HepG2 (cell line): Measurements from ENCODE around the gene ZNRF3. TPM values are rescaled to one million over a fixed set of nuclear protein-coding genes. Genes with fewer than 3 reads are reported as not detected.

Experiments
- ARID4A ChIP-seq: sonication (generic); formaldehyde crosslinking; IDR thresholded peaks from 2 replicates; pipeline ENCODE4 v1.5.0; 2020; ENCODE audit warnings: mild to moderate bottlenecking, missing genetic modification reagents, borderline replicate concordance
- CEBPZ ChIP-seq: IDR thresholded peaks from 2 replicates; pipeline ENCODE4 v1.6.1; 2012; ENCODE audit warnings: low read length, improper control_type of control experiment
- DNMT1 ChIP-seq: sonication (generic); formaldehyde crosslinking; IDR thresholded peaks from 2 replicates; pipeline ENCODE4 v1.5.1; 2020; ENCODE audit warnings: mild to moderate bottlenecking, missing genetic modification reagents
- FOXM1 ChIP-seq: sonication (generic); formaldehyde crosslinking; IDR thresholded peaks from 2 replicates; pipeline ENCODE4 v1.5.0; 2020; ENCODE audit warnings: missing genetic modification reagents
- HMG20A ChIP-seq: IDR thresholded peaks from 2 replicates; pipeline ENCODE4 v1.6.1; 2016; ENCODE audit warnings: borderline replicate concordance
- HNRNPK ChIP-seq: fragments of 200-400 bp; formaldehyde crosslinking; IDR thresholded peaks from 2 replicates; pipeline ENCODE4 v1.6.1; 2018; ENCODE audit warnings: low read length, low read depth, moderate library complexity, mild to moderate bottlenecking; ENCODE audit not compliant: poor library complexity, severe bottlenecking
- ZBTB20 ChIP-seq: sonication (generic); formaldehyde crosslinking; IDR thresholded peaks from 2 replicates; pipeline ENCODE4 v1.8.1; 2023; ENCODE audit warnings: missing genetic modification reagents, low read depth, mild to moderate bottlenecking, borderline replicate concordance
- ZC3H4 ChIP-seq: sonication (generic); formaldehyde crosslinking; IDR thresholded peaks from 2 replicates; pipeline ENCODE4 v1.4.0; 2020; ENCODE audit warnings: missing genetic modification reagents, borderline replicate concordance
- ZNF10 ChIP-seq: sonication (generic); formaldehyde crosslinking; IDR thresholded peaks from 2 replicates; pipeline ENCODE4 v1.4.0; 2020; ENCODE audit warnings: mild to moderate bottlenecking, low read depth, missing genetic modification reagents, borderline replicate concordance
- ZNF136 ChIP-seq: sonication (generic); formaldehyde crosslinking; IDR thresholded peaks from 2 replicates; pipeline ENCODE4 v1.8.1; 2022; ENCODE audit warnings: low read depth, mild to moderate bottlenecking, moderate library complexity, missing genetic modification reagents
- ZNF17 ChIP-seq: sonication (generic); formaldehyde crosslinking; IDR thresholded peaks from 2 replicates; pipeline ENCODE4 v1.5.0; 2020; ENCODE audit warnings: mild to moderate bottlenecking, missing genetic modification reagents
- ZNF326 ChIP-seq: sonication (generic); formaldehyde crosslinking; IDR thresholded peaks from 2 replicates; pipeline ENCODE4 v1.4.0; 2020; ENCODE audit warnings: missing genetic modification reagents, borderline replicate concordance
- ZNF362 ChIP-seq: sonication (generic); formaldehyde crosslinking; IDR thresholded peaks from 2 replicates; pipeline ENCODE4 v1.4.0; 2020; ENCODE audit warnings: missing genetic modification reagents, mild to moderate bottlenecking, borderline replicate concordance
- ZNF720 ChIP-seq: sonication (generic); formaldehyde crosslinking; IDR thresholded peaks from 2 replicates; pipeline ENCODE4 v1.4.0; 2020; ENCODE audit warnings: missing genetic modification reagents
- ZNF772 ChIP-seq: sonication (generic); formaldehyde crosslinking; IDR thresholded peaks from 2 replicates; pipeline ENCODE4 v1.5.0; 2020; ENCODE audit warnings: mild to moderate bottlenecking, missing genetic modification reagents
- ZNF790 ChIP-seq: sonication (generic); formaldehyde crosslinking; IDR thresholded peaks from 2 replicates; pipeline ENCODE4 v1.8.0; 2022; ENCODE audit warnings: missing genetic modification reagents, mild to moderate bottlenecking, borderline replicate concordance
- ZSCAN21 ChIP-seq: sonication (generic); formaldehyde crosslinking; IDR thresholded peaks from 2 replicates; pipeline ENCODE4 v1.8.0; 2022; ENCODE audit warnings: mild to moderate bottlenecking, missing genetic modification reagents, moderate library complexity, borderline replicate concordance
- polyA plus RNA-seq, 8 experiments: library from polyadenylated mRNA; depleted of rRNA in 3 of 8; stranded (reverse) in 7 of 8; unstranded in 1 of 8; fragments of >200 nt; fragmentation: Illumina TruSeq in 4 of 8; extraction: Trizol in 4 of 8; gene quantifications; 2 replicates each; pipeline versions ENCODE4 v1.2.1 to v1.2.3, GENCODE V29; 2011 to 2016; ENCODE audit warnings: low read depth in 4 of 8, missing spikeins in 1 of 8, mixed read lengths in 1 of 8; ENCODE audit not compliant: insufficient read depth in 1 of 8
- total RNA-seq, 5 experiments: library from RNA; depleted of rRNA; stranded (reverse); fragments of >200 nt; fragmentation: Illumina TruSeq; extraction: Trizol; gene quantifications; 2 replicates each; pipeline ENCODE4 v1.2.3, GENCODE V29; 2016; ENCODE audit warnings: low read depth in 1 of 5
- TF ChIP-seq, protein P1 (sequence below): IDR thresholded peaks from 2 replicates; pipeline ENCODE4 v1.6.1; 2016; ENCODE audit warnings: missing compliant biosample characterization, missing genetic modification reagents, borderline replicate concordance

Gene ZNRF3
- total and polyA plus RNA-seq, 2 of the 13 experiments (the other 11 are each of a cell fraction or from before 2014, with no cell fraction given), result 20.3 to 36.7 TPM

DNA sequence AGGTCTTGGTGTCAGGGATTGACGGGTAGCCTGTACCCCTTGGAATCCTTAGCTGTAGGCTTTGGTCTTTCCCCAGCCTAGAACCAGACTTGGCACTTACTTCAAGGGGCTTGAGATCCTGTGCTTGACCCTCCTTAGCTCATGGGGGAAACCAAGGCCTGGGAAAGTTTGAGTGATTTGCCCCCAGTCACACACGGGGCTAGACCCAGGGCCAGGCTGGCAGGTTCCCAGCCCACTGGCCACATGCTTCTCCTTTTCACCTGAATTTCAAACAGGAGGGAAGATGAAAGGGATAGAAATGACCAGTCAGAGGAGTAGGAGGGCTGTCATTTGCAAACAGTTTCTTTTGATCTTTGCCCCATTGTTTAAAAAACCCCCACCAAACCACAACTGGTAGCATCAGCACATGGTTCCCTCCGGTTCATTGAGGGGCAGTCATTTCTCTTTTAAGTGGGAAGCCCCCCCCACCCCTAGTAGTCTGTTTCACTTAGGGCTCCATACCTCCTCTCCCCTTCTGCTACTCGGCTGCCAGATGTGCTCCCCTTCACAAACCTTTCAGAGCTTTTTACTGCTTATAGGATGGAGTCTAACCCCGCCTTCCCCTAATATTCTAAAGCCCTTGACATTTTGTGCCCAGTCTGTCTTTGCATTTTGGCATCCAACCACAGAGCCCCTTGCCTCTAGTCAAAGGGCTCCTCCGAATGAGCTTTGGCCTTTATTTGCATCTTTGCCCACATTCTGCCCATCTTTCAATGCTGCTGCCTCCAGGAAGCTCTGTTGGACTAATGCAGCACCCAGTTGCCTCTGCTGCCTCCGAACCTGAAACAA is 37.6 kb downstream of the ZNRF3 start (continued):
- 0 out of 2 replicates have a peak, but pooled peaks have one; percentile 42 for TF ChIP-seq ZNF362 (CRISPR knock-in tag)
- TF ChIP-seq ZSCAN21 (CRISPR knock-in tag), result peak; percentile 82
- TF ChIP-seq HNRNPK, result no peak
- no peak for TF ChIP-seq ZNF720 (CRISPR knock-in tag)
- TF ChIP-seq ZNF772, result peak; percentile 70; the same call in 1 of the 2 replicates
- TF ChIP-seq ZNF17, result no peak
- TF ChIP-seq ZNF136 (CRISPR knock-in tag), result peak; percentile 75; the same call in 1 of the 2 replicates
- TF ChIP-seq ZNF10 (CRISPR knock-in tag), result no peak
- TF ChIP-seq ZC3H4 (CRISPR knock-in tag), result no peak
- no peak for TF ChIP-seq DNMT1 (CRISPR knock-in tag)
- no peak for TF ChIP-seq FOXM1
- peak; percentile 83 for TF ChIP-seq HMG20A (CRISPR knock-in tag)
- peak; percentile 37; the same call in 1 of the 2 replicates for TF ChIP-seq ARID4A (CRISPR knock-in tag)
- TF ChIP-seq ZNF790 (CRISPR knock-in tag), result no peak
- TF ChIP-seq ZBTB20 (CRISPR knock-in tag), result peak; percentile 31; the same call in 1 of the 2 replicates
- TF ChIP-seq, protein P1, sequence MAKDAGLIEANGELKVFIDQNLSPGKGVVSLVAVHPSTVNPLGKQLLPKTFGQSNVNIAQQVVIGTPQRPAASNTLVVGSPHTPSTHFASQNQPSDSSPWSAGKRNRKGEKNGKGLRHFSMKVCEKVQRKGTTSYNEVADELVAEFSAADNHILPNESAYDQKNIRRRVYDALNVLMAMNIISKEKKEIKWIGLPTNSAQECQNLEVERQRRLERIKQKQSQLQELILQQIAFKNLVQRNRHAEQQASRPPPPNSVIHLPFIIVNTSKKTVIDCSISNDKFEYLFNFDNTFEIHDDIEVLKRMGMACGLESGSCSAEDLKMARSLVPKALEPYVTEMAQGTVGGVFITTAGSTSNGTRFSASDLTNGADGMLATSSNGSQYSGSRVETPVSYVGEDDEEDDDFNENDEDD (CRISPR knock-in tag), result peak; percentile 91
- TF ChIP-seq CEBPZ, result no peak
- no peak for TF ChIP-seq ZNF326 (CRISPR knock-in tag)
